Measurements from ENCODE around the gene GPBAR1.
A peak's percentile ranks its signal among the peaks of the same experiment; 100 is the strongest.

Gene GPBAR1, protein sequence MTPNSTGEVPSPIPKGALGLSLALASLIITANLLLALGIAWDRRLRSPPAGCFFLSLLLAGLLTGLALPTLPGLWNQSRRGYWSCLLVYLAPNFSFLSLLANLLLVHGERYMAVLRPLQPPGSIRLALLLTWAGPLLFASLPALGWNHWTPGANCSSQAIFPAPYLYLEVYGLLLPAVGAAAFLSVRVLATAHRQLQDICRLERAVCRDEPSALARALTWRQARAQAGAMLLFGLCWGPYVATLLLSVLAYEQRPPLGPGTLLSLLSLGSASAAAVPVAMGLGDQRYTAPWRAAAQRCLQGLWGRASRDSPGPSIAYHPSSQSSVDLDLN

DNA sequence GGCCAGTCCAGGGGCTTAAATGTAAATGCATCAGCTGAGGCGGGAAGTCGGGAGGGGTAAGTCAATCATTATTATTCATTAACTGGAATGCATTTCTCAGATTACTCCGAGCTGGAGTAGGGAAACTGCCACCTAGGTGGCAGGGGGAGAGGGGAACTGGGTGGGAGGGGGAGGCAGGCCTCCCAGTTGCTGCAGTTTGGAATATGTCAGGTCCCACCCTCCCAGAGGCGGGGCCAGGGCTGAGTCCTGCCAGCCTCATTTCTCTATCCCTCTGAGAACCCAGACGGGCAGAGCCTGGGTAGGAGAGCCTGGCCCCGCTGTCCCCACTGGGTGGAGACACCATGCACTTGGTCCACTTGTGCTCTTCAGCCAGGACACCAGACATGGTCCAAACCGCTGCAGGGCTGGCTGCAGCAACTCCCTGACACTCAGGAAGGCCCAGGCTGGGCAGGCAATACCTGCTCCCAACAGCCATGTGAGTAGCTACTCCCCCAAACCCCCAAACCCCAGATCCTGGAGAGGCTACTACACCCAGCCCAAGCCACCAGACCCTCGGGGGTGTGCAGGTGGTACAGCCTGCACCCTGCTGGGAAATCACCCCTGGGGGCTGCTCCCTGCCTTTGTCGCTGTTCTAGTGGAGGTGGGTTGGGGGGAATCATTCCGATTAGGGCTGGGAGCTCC lies at the start of gene GPBAR1:
Gene GPBAR1 (plus strand): TSS at position 274 of the 681 bp plus-strand sequence. CDS start 1,710 bp downstream, outside the sequence.
- no peak for DNase-seq (ENCODE audit: low read depth)

DNA sequence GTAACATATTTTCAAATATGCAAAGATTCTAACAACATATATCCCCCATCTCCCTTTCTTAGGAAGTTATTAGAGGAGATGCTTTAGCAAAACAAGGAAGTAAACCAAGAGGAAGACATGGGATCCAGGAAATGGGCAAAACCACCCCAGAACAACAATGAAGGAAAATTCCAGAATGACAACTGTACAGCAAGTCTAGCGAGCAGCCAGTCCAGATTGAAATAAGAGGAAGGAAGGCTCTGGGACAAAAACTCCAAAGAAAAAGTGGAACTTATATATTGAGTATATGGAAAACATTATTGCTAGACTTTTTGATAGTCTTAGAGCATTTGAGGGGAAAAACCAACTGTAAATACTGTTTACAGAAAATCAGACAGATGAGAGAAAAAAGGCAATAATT lies 46.7 kb upstream of the GPBAR1 start:
- DNase-seq (ENCODE audit: low read depth), result no peak

DNA sequence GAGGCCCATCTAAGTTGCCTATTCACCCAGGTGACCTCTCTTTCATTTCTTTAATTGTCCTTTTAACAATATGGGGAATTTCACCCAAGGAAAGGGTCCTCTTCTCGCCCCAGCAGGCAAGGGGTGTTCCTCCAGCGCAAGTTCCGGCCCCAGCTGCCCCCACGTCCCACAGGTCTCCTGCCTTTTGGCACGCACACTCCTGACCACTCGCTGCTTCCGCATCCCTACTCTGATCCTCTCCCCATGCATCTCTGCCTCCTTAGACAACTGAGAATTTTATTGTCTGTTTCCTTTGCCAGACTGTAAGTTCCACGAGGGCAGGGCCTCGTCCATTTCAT lies 44.5 kb upstream of the GPBAR1 start:
- DNase-seq (ENCODE audit: low read depth), result no peak

DNA sequence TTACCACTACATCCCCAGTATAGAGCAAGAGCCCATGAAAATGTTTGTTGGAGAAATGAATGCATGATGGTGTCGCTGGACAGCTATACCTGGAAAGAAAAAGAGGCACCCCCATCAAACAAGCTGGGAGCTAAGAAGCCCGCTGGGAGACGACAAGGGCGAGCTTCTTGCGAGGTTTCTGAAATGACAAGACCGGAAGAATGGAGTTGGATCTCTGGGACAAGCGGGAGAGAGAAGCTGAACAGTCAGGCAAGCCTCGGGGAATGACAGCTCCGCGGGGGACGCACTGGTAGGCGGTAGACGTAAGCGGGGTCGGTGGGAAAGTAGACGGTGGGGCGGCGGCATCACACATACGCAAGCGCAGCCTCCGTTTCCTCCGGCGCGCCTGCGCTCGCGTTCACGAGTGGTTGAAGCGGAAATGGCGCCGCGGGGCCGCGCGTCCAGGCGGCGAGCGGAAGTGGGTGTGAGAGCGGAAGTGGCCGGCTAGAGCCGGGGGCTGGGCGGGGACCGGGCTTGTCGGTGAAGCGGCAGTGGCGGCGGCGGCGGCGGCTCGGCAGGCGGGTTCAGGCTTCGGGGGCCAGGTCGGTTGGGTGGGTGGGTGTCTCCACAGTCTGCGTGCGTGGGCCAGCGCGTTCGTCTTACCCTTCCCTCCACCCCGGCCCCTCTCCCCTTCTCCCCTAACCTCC lies 44.0 kb upstream of the GPBAR1 start, which contains the start of gene ARPC2:
Gene ARPC2 (plus strand): TSS at position 516 of the 686 bp plus-strand sequence. CDS start 282 bp downstream, outside the sequence.
- peak; percentile 88 for DNase-seq (ENCODE audit: low read depth)

DNA sequence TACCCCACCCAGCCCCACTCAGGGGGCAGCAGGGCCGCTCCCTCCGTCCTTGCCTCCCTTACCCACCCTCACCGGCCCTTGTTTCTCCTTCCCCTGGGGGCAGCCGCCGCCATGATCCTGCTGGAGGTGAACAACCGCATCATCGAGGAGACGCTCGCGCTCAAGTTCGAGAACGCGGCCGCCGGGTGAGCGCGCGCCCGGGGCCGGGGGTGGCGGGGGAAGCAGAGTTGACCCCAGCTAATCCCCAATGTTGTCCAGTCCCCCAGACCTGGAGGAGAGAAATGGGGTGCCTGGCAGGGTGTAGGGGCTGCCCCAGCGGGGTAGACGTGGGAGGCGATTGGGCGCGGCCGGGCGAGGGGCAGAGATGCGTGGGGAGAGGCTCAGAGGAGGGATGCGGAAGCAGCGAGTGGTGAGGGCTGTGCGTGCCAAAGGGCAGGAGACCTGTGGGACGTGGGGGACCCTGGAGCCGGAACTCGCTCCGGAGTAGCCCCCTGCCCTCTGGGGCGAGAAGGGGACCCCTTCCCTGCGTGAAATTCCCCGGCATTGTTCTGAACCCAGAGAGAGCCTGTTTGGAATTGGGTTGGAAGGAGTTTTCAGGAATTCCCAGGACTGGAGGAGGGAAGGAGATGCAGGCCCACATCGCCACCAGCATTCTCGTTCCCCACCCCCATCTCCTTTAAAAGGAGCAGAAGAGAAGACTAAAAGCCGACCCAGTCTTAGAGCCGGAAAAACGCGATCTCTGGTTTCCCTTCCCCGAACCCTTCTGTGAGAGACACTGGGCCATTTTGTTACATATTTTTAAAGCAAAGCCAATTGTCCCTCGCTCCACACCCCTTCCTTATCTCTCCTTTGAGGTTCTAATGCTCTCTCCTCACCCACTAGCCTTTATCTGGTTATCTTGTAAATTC lies 43.2 kb upstream of the GPBAR1 start:
- peak; percentile 47 for DNase-seq (ENCODE audit: low read depth)

DNA sequence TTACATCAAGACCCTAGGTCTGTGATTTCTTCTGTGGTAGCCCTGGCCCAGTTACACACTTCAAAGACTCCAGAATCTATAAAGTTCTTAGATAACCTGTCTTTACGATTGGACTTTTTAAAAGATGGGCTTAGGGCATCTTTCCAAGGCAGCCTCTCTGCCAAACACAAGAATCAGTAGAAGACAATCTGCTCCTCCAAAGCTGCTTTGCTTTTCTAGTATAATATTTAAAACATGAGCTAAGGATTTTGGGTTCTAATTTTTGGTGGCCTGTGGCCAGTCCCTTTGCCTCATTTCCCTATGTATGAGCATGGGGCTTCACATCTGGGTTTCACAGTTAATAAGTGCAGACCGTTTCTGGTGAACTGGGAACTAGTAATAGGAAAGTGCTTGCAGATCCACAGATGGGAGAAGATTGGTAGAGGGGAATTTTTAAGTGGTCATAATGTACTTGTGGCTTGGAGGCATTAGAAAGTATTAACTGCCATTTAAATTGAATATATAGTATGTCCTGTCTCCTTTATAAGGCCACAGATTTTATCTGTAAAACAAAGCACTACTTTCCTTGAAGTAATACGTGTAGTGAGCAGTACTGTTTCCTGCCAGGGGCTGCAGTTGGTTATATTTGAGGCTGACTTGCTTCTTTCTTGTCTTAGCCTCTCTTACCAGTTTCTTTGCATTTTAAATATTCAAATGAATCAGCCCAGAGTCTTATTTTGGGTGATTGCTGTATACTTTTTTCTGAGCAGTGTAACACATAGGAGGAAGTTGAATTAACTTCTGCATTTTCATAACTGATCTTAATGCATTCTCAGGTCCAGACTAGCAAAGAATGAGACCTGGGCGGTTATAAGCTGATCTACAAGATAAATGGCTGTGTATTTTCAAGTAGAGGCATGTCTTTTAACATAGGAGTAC lies 42.3 kb upstream of the GPBAR1 start:
- no peak for DNase-seq (ENCODE audit: low read depth)

DNA sequence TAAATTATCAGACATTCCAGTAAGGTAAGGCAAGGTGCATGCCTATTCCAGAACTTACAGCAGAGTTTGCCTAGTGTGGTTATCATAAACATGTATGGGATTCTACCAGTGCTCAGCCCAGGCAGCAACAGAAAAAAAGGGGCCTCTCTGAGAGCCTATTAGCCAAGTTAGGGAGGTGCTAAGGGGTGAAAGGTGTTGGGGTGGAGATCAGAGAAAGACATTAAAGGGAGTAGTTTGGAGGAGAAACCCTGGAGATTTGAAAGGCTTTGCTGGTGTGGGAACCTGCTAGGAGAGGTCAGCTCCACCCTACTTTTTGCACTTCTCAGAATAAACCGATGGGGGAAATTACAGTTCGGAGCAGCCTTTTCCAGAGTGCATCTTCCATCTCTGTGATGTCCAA lies 40.9 kb upstream of the GPBAR1 start:
- no peak for DNase-seq (ENCODE audit: low read depth)

DNA sequence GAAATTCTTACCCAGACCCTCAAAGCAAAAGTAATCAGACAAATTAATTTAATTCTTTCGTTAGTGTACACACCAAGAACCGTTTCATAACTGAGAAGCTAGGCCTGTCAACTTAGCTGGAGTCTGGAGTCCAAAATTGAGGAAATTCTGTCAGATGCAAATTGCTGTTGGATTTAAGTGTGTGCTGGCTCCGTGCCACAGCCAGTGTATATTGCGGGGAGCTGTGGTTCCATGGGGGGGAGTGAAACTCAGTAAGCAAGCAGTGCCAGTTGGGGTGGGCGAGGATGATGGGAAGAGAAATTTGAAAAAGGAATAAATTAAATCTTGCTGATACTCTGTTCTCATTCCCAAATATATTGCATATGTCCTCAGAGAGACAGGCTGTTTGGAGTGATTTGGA lies 39.8 kb upstream of the GPBAR1 start:
- DNase-seq (ENCODE audit: low read depth), result no peak

DNA sequence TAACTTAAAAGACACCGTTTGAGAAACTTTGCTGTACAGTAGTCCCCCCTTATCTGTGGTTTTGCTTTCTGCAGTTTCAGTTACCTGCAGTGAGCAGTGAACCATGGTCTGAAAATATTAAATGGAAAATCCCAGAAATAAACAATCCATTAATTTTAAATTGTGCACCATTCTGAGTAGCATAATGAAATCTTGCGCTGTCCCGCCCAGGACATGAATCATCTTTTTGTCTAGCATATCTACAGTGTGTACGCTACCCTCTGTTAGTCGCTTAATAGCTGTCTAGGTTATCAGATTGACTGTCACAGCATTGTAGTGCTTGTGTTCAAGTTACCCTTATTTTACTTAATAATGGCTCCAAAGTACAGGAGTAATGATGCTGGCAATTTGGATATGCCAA lies 37.8 kb upstream of the GPBAR1 start:
- no peak for DNase-seq (ENCODE audit: low read depth)

DNA sequence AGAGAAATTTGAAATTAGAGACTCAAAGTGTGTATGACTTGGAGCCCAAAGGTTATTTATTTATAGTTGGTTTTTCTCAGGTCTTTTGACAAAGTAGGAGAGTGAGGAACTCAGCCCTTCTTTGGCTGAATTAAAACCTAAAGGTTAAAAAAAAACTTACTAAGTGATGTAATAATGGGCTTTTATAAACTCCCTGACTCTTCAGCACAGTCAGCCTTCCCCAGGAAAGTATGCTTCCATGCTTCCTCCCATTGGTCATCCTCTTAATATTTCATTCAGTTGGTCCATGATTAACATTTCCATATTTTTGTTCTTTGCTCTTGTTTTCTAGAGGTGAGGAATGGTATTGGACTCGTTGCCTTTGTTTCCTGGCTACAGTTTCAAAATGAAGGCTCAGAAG lies 36.6 kb upstream of the GPBAR1 start:
- no peak for DNase-seq (ENCODE audit: low read depth)

DNA sequence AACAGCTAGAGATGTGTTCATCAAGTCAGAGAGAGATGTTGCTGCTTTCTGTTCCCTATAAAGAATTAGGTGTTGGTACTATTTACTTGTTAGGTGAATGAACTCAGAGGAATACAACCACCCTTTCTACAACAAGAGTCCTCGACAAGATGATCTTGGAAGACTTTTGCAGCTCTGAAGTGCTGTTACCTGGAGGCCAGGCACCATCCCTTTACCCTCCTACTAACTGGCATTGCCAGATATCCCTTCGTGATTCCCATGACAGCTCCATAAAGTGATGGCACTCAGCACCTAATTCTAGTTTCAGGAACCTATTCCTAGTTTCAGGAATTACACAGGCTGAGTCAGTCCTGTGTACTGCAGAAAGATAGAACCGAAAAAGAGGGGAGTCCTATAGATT lies 33.9 kb upstream of the GPBAR1 start:
- DNase-seq (ENCODE audit: low read depth), result no peak

DNA sequence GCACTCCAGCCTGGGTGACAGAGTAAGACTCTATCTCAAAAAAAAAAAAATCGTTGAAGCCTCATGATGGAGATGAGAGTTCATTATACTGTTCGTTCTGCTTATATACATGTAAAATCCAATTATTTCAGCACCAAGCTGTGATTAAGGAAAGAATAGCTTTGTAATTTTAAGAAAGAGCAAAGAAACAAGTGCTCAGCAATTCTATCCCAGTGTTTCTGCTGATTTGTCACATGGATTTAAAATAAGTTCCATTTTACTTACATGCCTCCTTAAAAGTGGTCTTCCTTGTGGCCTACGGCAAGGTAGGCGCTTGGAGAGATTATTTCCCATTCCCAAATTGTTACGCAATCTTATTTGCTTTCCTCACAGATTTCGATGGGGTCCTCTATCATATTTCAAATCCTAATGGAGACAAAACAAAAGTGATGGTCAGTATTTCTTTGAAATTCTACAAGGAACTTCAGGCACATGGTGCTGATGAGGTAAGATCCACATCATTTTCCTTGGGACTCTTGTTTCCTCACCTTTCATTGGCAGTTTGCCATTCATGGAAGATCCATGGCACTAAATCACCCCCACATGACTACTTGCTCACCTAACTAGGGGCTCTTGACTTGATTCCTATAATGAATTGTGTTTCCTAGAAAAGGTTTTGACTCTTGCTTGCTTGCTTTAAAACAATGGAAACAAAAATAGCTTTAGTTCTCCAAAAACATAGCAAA lies 32.3 kb upstream of the GPBAR1 start:
- DNase-seq (ENCODE audit: low read depth), result no peak

DNA sequence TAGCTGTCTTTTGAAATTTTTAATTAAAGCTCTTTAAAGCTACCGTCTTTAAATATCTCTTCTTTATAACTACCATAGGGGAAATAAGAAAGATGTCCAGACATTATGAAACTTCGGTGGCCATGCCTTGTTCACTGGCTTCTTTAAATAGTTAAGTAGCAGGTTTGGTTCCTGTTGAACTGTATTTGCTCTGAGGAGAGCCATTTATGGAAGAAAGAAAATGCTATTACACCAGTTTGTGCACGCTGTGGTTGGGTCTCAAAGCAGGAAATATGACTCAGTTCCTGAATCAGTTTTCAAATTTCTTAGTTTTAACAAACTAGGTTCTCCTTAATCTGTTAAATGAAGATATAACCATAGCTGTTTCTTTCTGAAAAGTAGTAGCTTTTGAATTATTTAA lies 31.6 kb upstream of the GPBAR1 start:
- DNase-seq (ENCODE audit: low read depth), result no peak

DNA sequence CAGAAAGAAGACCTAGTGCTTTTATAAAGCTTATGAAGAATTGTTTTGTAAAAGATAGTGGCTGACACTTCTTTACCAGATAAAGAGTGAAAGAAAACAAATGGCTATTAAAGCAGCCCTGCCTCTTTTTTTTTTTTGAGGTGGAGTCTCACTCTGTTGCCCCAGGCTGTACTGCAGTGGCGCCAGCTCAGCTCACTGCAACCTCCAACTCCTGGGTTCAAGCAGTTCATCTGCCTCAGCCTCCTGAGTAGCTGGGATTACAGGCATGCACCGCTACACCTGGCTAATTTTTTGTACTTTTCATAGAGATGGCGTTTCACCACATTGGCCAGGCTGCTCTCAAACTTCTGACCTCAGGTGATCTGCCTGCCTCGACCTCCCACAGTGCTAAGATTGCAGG lies 31.0 kb upstream of the GPBAR1 start:
- DNase-seq (ENCODE audit: low read depth), result no peak

DNA sequence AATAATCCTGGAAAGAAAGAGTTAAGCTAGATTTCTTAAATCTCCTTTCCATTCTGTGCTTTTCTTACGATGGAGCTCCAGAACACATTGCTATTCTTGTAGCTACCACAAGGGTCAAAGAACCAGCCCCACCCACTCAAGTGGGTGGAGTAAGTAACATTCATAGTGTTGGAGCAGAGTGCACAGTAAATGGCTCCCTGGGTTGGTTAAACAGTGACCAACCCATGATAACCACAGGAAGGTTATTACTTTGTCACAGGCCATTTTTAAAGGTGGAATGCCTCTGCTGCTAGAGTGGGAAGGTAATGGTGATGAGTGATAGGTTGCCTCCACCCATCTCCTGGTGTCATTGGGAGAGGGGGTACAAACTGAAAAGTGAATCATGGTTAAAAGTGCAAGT lies 29.9 kb upstream of the GPBAR1 start:
- no peak for DNase-seq (ENCODE audit: low read depth)

DNA sequence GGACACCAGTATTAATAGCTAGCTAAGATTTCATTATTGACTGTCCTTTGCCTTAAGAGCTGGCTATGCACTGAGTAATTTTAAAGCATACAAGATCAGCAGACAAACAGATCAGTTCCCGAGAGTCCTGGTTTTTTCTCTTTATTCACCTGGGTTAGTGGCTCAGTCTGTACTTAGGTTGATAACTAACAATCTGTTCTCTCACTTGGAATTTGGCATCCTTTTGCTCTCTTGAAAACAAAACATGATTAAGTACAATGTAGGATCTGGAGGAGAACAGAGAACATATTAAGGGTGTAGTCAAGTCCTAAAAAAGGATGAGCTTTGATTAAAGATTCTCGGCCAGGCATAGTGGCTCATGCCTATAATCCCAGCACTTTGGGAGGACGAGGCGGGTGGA lies 27.3 kb upstream of the GPBAR1 start:
- DNase-seq (ENCODE audit: low read depth), result no peak

DNA sequence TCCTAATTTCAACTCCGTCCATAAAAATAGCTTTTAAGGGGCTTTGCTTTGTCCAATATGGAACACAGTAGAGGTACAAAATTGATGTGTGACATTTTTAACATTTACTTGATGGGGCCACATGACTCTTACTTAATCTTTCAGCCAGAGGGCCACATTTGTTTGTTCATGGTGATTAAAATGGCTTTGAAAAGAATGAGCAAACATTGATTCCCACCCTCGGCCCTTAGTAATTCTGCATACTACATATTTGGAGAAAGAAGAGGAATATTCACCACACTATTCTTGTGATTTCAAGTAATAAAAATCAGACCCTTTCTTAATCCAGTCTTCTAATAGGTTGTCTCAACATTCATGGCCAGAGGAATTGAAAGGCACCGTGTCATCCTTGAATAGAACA lies 26.3 kb upstream of the GPBAR1 start:
- DNase-seq (ENCODE audit: low read depth), result no peak

DNA sequence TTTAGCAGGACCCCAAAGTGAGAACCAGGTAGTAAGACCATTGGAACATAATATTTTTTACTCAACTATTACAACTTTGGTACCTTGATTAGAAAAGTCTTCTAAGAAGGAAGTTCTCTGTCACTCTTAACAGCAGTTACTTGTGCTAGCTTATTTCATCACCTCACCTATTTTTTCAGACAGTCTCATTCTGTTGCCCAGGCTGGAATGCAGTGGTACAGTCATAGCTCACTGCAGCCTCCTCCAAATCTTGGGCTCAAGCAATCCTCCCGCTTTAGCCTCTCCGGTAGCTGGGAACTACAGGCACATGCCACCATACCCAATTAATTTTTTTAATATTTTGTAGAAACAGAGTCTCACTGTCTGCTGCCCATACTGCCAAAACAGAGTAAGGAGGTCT lies 25.8 kb upstream of the GPBAR1 start:
- DNase-seq (ENCODE audit: low read depth), result no peak

DNA sequence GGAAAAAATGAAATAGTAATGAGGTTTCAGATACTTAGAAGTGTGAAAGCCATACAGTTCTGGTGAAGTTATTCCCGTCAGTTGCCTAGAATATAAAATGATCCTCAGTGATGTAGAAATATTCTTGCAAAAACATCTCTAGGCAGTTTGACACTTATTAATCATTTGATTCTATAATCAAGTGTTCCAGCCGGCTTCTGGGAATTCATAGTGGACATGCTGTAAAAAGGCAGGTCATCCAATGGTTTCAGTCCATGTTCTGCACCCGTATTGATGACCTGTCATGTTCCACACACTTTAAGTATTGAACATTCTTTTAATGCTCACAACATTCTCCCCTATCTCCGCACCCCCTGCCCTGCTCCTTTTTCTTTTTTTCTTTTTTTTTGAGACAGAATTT lies 24.0 kb upstream of the GPBAR1 start:
- DNase-seq (ENCODE audit: low read depth), result no peak

DNA sequence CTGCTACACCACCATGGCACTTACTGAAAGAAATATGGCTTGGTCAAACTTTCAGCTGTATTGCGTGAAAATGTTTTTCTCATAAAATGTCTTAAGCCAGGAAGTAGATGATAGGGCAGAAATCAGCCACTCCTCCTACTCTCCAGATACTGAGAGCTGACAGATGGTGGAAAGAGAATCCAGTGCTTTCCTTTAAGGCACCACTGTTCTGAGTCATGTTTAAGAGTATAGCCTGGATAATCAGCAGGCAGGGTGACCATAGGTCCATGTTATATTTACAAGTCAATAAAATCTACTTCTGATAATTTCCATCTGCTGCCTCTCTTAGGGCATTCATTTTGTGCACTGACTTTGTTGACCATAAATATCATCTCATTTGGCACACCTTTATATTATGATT lies 21.9 kb upstream of the GPBAR1 start:
- no peak for DNase-seq (ENCODE audit: low read depth)
